Measurements from ENCODE around the gene UBAC1.

- TF ChIP-seq, protein P1, sequence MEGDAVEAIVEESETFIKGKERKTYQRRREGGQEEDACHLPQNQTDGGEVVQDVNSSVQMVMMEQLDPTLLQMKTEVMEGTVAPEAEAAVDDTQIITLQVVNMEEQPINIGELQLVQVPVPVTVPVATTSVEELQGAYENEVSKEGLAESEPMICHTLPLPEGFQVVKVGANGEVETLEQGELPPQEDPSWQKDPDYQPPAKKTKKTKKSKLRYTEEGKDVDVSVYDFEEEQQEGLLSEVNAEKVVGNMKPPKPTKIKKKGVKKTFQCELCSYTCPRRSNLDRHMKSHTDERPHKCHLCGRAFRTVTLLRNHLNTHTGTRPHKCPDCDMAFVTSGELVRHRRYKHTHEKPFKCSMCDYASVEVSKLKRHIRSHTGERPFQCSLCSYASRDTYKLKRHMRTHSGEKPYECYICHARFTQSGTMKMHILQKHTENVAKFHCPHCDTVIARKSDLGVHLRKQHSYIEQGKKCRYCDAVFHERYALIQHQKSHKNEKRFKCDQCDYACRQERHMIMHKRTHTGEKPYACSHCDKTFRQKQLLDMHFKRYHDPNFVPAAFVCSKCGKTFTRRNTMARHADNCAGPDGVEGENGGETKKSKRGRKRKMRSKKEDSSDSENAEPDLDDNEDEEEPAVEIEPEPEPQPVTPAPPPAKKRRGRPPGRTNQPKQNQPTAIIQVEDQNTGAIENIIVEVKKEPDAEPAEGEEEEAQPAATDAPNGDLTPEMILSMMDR (IDR thresholded peaks at IDR 0.05): no peak
- TF ChIP-seq ESRRA (CRISPR knock-in tag; IDR thresholded peaks at IDR 0.05; ENCODE audit: borderline replicate concordance) (no peak), TP53 (CRISPR knock-in tag; IDR thresholded peaks at IDR 0.05) (no peak), NR3C1 (CRISPR knock-in tag; conservative IDR thresholded peaks at IDR 0.05; ENCODE audit: low read depth) (no peak), ZNF423 (CRISPR knock-in tag; IDR thresholded peaks at IDR 0.05) (no peak), ZBTB21 (CRISPR knock-in tag; IDR thresholded peaks at IDR 0.05; ENCODE audit: borderline replicate concordance) (no peak), SP1 (CRISPR knock-in tag; conservative IDR thresholded peaks at IDR 0.05) (no peak), IRF1 (CRISPR knock-in tag; IDR thresholded peaks at IDR 0.05) (no peak), ZNF263 (CRISPR knock-in tag; IDR thresholded peaks at IDR 0.05; ENCODE audit: low read depth) (no peak), PRDM15 (CRISPR knock-in tag; IDR thresholded peaks at IDR 0.05) (no peak), GTF2I (CRISPR knock-in tag; conservative IDR thresholded peaks at IDR 0.05) (no peak)
- TF ChIP-seq, protein P2, sequence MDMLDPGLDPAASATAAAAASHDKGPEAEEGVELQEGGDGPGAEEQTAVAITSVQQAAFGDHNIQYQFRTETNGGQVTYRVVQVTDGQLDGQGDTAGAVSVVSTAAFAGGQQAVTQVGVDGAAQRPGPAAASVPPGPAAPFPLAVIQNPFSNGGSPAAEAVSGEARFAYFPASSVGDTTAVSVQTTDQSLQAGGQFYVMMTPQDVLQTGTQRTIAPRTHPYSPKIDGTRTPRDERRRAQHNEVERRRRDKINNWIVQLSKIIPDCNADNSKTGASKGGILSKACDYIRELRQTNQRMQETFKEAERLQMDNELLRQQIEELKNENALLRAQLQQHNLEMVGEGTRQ (CRISPR knock-in tag; IDR thresholded peaks at IDR 0.05): no peak
- TF ChIP-seq, protein P3, sequence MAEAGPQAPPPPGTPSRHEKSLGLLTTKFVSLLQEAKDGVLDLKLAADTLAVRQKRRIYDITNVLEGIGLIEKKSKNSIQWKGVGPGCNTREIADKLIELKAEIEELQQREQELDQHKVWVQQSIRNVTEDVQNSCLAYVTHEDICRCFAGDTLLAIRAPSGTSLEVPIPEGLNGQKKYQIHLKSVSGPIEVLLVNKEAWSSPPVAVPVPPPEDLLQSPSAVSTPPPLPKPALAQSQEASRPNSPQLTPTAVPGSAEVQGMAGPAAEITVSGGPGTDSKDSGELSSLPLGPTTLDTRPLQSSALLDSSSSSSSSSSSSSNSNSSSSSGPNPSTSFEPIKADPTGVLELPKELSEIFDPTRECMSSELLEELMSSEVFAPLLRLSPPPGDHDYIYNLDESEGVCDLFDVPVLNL (CRISPR knock-in tag; IDR thresholded peaks at IDR 0.05; ENCODE audit: borderline replicate concordance, low read depth): no peak
- TF ChIP-seq, protein P4, sequence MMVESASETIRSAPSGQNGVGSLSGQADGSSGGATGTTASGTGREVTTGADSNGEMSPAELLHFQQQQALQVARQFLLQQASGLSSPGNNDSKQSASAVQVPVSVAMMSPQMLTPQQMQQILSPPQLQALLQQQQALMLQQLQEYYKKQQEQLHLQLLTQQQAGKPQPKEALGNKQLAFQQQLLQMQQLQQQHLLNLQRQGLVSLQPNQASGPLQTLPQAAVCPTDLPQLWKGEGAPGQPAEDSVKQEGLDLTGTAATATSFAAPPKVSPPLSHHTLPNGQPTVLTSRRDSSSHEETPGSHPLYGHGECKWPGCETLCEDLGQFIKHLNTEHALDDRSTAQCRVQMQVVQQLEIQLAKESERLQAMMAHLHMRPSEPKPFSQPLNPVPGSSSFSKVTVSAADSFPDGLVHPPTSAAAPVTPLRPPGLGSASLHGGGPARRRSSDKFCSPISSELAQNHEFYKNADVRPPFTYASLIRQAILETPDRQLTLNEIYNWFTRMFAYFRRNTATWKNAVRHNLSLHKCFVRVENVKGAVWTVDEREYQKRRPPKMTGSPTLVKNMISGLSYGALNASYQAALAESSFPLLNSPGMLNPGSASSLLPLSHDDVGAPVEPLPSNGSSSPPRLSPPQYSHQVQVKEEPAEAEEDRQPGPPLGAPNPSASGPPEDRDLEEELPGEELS (CRISPR knock-in tag; IDR thresholded peaks at IDR 0.05): no peak
These were observed 59.3 kb downstream of the UBAC1 start for GRCh38 chr9:135901826-135902225.

Measured in WTC11 (cell line).